Muscle layer of colon (tissue), 2 donors: ENCODE results near the gene SLC5A9.

ENCODE experiments used
- H3K27ac ChIP-seq: one replicate; pipeline ENCODE4 v1.7.0; 2013; ENCODE audit warnings: low read depth, mild to moderate bottlenecking, low read length, moderate library complexity
- H3K27me3 ChIP-seq, 2 donors: one replicate each; pipeline ENCODE4 v1.7.0; 2013; ENCODE audit warnings: low read length in 2 of 2, mild to moderate bottlenecking in 2 of 2; ENCODE audit not compliant: insufficient read depth in 2 of 2, control insufficient read depth in 1 of 2
- H3K36me3 ChIP-seq: one replicate; pipeline ENCODE4 v1.7.0; 2013; ENCODE audit warnings: mild to moderate bottlenecking, low read length; ENCODE audit not compliant: insufficient read depth
- H3K4me1 ChIP-seq: one replicate; pipeline ENCODE4 v1.7.0; 2013; ENCODE audit warnings: mild to moderate bottlenecking, low read length; ENCODE audit not compliant: insufficient read depth
- H3K4me3 ChIP-seq, 2 donors: one replicate each; pipeline ENCODE4 v1.7.0; 2013; ENCODE audit warnings: low read length in 2 of 2, low read depth in 1 of 2, mild to moderate bottlenecking in 1 of 2, moderate library complexity in 1 of 2
- H3K9ac ChIP-seq: one replicate; pipeline ENCODE4 v1.7.0; 2013; ENCODE audit warnings: low read length
- H3K9me3 ChIP-seq: one replicate; pipeline ENCODE4 v1.7.0; 2013; ENCODE audit warnings: mild to moderate bottlenecking, low read length
- donor health status: abdominal sarcoma.
- donor health status: Adenocarcinoma of cecum.

Gene SLC5A9

GRCh38 chr1:48222501-48223242, at the start of gene SLC5A9:
TSS of gene SLC5A9 (plus strand) at chr1:48222716. CDS start at chr1:48222737, 21 bp downstream.
- Histone ChIP-seq H3K9me3 (no peaks in the 10 kb centered on the region), H3K27ac (no peak within 1 kb of the TSS), H3K36me3 (no peaks in the 10 kb centered on the region), H3K9ac (no peak within 1 kb of the TSS), H3K4me3 (no peak within 1 kb of the TSS), H3K27me3 (no peaks in the 10 kb centered on the region), H3K4me1 (no peaks in the 10 kb centered on the region)

- Histone ChIP-seq H3K4me1 (no peaks in the 10 kb centered on the region), H3K27ac (no peak overlapping the region), H3K4me3 (no peak overlapping the region), H3K9ac (no peak overlapping the region), H3K36me3 (no peaks in the 10 kb centered on the region), H3K9me3 (no peaks in the 10 kb centered on the region), H3K27me3 (no peaks in the 10 kb centered on the region)
Measured at GRCh38 chr1:48175116-48175515, 47.4 kb upstream of the SLC5A9 start.

GRCh38 chr1:48177257-48177656, 45.3 kb upstream of the SLC5A9 start:
- Histone ChIP-seq H3K27ac (no peak overlapping the region), H3K4me3 (no peak overlapping the region), H3K9me3 (no peaks in the 10 kb centered on the region), H3K4me1 (no peaks in the 10 kb centered on the region), H3K9ac (no peak overlapping the region), H3K27me3 (no peaks in the 10 kb centered on the region), H3K36me3 (no peaks in the 10 kb centered on the region)

GRCh38 chr1:48181669-48182367, 40.7 kb upstream of the SLC5A9 start:
- no peak overlapping the region for H3K4me3 ChIP-seq
- H3K36me3 ChIP-seq, result no peaks in the 10 kb centered on the region
- no peaks in the 10 kb centered on the region for H3K4me1 ChIP-seq
- H3K9me3 ChIP-seq, result no peaks in the 10 kb centered on the region
- no peaks in the 10 kb centered on the region for H3K27me3 ChIP-seq
- no peak overlapping the region for H3K9ac ChIP-seq
- H3K27ac ChIP-seq, result no peak overlapping the region

GRCh38 chr1:48182439-48182838, 40.1 kb upstream of the SLC5A9 start:
- Histone ChIP-seq H3K4me3 (no peak overlapping the region), H3K9ac (no peak overlapping the region), H3K27ac (no peak overlapping the region), H3K27me3 (no peaks in the 10 kb centered on the region), H3K9me3 (no peaks in the 10 kb centered on the region), H3K4me1 (no peaks in the 10 kb centered on the region), H3K36me3 (no peaks in the 10 kb centered on the region)

- H3K9me3 ChIP-seq, result no peaks in the 10 kb centered on the region
- H3K27ac ChIP-seq, result no peak overlapping the region
- no peak overlapping the region for H3K9ac ChIP-seq
- no peak overlapping the region for H3K4me3 ChIP-seq
- no peaks in the 10 kb centered on the region for H3K27me3 ChIP-seq
- no peaks in the 10 kb centered on the region for H3K36me3 ChIP-seq
- no peaks in the 10 kb centered on the region for H3K4me1 ChIP-seq
Measured at GRCh38 chr1:48186306-48186839, 36.1 kb upstream of the SLC5A9 start.

- H3K4me1 ChIP-seq, result no peaks in the 10 kb centered on the region
- no peaks in the 10 kb centered on the region for H3K9me3 ChIP-seq
Measured at GRCh38 chr1:48187969-48188563, 34.5 kb upstream of the SLC5A9 start.

GRCh38 chr1:48190881-48191280, 31.6 kb upstream of the SLC5A9 start:
- no peaks in the 10 kb centered on the region for H3K36me3 ChIP-seq
- no peaks in the 10 kb centered on the region for H3K4me1 ChIP-seq
- H3K9me3 ChIP-seq, result no peaks in the 10 kb centered on the region
- H3K4me3 ChIP-seq, result no peak overlapping the region
- no peak overlapping the region for H3K9ac ChIP-seq
- H3K27me3 ChIP-seq, result no peaks in the 10 kb centered on the region
- no peak overlapping the region for H3K27ac ChIP-seq

More at GRCh38 chr1:48187969-48188563, 34.5 kb upstream of the SLC5A9 start:
- no peak overlapping the region for H3K4me3 ChIP-seq
- H3K27ac ChIP-seq, result no peak overlapping the region
- no peaks in the 10 kb centered on the region for H3K27me3 ChIP-seq
- H3K9ac ChIP-seq, result no peak overlapping the region
- no peaks in the 10 kb centered on the region for H3K36me3 ChIP-seq

GRCh38 chr1:48194801-48195200, 27.7 kb upstream of the SLC5A9 start:
- Histone ChIP-seq H3K27ac (no peak overlapping the region), H3K4me1 (no peaks in the 10 kb centered on the region), H3K4me3 (no peak overlapping the region), H3K9ac (no peak overlapping the region), H3K36me3 (no peaks in the 10 kb centered on the region), H3K9me3 (no peaks in the 10 kb centered on the region), H3K27me3 (no peaks in the 10 kb centered on the region)

- H3K36me3 ChIP-seq, result no peaks in the 10 kb centered on the region
- H3K4me1 ChIP-seq, result no peaks in the 10 kb centered on the region
- H3K9ac ChIP-seq, result no peak overlapping the region
- no peak overlapping the region for H3K4me3 ChIP-seq
- H3K27ac ChIP-seq, result no peak overlapping the region
- no peaks in the 10 kb centered on the region for H3K9me3 ChIP-seq
- no peaks in the 10 kb centered on the region for H3K27me3 ChIP-seq
Measured at GRCh38 chr1:48196237-48196636, 26.3 kb upstream of the SLC5A9 start.

- no peaks in the 10 kb centered on the region for H3K4me1 ChIP-seq
- H3K27me3 ChIP-seq, result no peaks in the 10 kb centered on the region
- H3K9me3 ChIP-seq, result no peaks in the 10 kb centered on the region
- no peak overlapping the region for H3K9ac ChIP-seq
- H3K27ac ChIP-seq, result no peak overlapping the region
- no peak overlapping the region for H3K4me3 ChIP-seq
- H3K36me3 ChIP-seq, result no peaks in the 10 kb centered on the region
Measured at GRCh38 chr1:48198970-48199369, 23.5 kb upstream of the SLC5A9 start.
